Daoy (cell line): ENCODE data around the gene DDX17. TPM values are rescaled to one million over a fixed set of nuclear protein-coding genes. Genes with fewer than 3 reads are reported as not detected.

ENCODE experiments used
- DNase-seq: peaks from one replicate; pipeline ENCODE4 v3.0.0-alpha.2; 2015; ENCODE audit warnings: low read depth
- total RNA-seq: library from RNA; depleted of rRNA; stranded (reverse); fragments of >200 nt; shearing (Covaris generic); gene quantifications from 2 replicates; pipeline ENCODE4 v1.2.3, GENCODE V29; 2014; rRNA removed

Gene DDX17
- total RNA-seq, 1 experiment from 2014 or later, result 297 TPM

DNA sequence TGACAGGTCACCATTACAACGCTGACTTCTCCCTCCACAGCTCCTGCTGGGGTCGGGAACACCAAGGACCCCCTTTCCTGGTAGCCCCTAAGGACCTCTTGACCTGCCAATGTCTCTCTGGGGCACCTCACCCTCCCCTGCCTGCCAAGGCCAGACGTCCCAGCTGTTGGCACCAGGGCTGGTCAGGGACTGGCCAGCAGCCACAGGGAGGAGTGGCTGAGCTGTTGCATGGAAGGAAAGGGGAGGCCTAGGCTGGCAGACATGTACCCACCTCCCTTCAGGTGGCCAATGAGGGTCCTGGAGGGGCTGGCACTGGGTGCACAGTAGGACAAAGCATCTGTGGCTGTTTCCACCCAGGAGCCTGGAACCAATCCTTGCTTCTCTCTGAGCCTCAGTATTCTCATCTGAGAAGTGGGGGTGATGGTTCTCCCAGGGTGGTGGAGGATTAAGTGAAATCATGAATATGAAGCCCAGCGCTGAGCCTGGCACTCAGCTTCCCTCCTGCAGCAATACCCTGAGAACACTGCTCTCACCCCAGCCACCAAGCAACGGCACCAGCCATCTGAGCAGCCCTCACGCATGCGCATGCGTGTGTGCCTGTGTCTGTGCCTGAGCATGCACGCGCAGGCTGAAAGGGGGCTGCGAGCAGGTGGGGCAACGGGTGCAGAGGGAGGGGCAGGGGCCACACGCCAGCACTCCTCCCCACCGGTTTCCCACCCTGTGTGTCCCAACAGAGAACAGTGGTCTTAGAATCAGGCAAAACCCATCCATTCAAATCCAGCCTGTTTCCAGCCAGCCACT lies 57.0 kb downstream of the DDX17 start:
- no peak for DNase-seq

DNA sequence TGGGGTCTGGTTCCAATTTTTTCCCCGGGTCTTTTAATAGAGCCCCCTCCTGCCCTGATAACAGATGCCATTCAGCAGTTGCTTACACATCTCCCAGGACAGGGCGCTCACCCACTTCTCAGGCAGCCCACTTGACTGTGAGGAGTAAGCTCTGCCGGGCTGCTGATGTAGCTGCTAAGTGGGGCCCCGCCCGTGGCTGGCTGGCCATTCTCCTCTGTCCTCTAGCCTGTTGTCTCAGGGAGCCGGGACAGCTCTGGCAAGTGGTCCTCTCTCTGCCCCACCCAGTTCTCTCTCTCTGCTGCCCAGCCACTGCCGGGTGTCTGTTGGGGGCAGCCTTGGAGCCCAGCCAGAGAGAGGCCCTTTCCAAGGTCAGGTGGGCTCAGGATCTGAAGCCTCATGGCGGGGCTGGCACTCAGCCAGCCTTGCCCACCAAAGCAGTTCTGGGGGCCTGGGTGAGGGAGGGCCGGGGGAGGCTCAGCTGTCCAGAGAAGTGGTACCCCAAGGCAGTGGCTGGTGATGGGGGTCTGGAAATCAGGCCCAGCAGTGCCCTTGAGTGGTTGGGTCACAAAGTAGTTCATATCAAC lies 60.0 kb downstream of the DDX17 start:
- no peak for DNase-seq

DNA sequence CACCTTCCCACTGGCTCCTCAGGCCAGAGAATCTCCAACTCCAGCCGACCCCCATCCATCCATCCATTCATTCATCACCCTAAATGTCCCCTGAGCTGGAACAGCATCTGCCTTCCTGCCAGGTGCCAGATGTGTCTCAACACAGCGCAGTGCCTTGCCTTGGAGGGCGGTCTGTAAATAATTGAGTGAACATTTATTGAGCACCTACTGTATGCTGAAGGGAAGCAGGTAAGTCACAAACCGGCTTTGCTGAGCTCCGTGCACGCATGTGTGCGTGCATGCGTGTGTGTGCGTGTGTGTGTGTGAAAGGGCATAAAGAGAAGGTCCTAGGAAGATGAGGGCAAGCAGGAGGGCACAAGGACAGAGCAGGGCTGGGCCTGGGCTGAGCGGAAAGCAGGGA lies 61.3 kb downstream of the DDX17 start:
- DNase-seq, result no peak

DNA sequence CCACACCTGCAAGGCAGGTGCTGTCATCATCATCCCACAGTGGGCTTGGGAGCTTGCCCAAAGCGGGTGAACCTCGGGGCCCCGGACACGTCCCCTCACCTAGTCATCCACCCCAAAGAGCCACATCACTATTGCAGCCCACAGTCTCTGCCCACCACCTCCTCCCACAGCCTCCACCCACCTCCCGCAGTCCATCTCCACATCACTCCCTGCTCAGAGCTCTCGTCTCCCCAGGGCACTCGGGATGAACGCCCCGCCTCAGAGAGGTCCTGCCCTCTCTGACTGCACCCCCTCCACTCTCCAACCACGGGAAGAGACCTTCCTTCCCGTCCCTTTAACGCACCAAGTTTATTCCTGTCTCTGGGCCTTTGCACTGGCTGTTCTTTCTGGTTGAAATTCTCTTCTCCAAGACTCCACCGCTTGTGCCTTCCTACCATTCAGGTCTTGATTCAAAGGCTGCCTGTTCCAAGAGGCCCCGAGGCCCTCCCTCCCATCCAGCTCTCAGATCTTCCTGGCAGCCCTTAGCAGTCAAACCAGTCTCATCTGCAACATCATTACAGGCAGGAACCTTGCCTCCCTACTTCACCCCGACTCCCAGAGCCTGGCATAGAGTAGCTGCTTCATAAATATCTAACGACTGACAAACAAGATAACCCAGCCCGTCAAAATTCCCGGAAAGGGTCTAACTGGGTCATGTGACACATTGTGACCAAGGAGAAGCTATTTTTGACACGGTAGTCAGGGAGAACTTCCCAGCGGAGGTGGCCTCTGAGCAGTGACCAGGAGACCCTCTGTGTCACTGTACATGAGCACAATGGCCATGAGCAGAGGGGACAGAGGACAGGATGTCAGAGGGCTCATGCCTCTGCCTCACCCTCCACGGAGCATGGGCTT lies 62.2 kb downstream of the DDX17 start:
- DNase-seq, result no peak

DNA sequence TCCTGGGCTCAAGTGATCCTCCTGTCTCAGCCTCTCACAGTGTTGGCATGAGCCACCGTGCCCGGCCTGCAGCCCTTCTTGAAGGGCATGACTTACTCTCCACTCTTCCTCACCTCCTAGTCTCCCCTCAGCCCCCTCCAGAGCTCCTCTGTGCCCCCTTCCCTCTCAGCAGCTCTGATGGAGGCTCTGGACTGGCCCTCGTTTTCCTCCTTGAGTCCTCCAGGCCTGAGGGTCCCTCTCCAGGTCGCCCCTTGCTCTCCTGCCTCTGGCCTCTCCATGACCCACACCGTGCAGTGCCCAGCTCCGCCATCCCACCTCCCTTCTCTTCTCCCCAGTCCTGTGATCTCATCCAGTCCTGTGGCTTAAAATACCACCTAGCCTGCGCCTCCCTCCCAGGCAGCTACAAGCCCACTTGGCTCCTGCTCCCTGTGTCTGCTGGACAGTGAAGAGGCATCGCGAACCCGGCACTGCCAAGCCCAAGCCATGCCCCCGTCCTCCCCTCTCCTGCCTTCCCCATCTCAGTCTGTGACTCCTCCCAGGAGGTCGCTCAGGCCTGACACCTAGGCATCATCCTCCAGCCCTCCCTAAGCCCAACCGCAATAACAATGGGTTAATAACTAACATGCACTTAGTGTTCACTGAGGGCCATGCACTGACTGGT lies 63.0 kb downstream of the DDX17 start:
- DNase-seq, result no peak

DNA sequence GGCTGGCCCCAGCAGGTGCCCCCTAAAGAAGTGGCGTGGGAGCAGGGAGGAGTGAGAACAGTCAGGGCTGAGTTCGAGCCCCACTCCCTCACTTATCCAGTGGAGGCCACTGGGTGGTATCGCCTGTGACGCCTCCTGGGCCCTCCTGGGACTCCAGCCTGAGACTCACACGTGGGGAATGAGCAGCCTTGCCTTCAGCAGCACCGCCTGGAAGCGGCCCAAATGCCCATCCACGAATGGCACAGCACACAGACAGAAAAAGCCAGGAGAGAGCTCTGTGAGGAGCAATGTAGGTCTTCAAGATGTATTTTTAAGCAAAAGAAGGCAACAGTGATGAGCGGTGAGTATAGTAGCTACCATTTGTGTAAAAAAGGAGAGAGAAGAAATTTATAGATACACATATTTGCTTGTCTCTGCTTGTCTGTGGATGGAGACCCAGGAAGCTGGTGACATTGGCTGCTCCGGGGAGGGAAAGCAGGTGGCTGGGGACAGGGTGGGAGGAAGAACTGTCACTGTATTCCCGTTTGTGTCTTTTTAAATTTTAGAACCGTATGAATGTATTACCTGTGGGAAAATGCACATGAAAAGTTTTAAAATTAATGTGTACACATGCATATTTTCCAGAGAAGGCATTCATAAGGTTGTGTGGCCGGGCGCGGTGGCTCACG lies 64.4 kb downstream of the DDX17 start:
- no peak for DNase-seq

DNA sequence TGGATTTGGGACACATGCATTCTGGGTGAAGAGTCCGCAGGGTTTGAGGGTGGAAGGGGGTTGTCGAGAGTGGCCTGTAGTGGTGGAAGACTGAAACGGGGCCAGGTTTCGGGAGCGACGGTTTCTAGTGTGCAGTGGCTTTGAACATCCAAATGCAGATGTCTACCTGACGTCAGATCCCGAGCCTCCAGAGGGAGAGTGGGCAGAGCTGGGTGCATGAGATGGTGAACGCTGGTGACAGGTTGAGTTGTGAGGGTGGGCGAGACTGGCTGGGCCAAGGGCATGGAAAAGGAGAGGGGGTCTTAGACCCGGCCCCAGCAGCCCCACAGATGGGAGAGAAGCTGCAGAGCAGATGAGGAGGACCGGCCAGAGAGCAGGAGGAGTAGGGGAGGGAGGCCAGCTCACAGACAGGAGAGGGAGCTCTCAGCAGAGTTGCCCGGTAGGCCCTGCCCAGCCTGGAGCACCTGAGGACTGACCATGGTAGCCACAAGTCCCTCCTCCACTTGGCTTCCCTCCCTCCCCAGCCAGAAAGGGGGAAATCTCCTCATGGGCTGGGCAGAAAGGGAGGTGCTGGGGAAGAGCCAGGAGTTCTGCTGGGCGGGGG lies 65.3 kb downstream of the DDX17 start:
- DNase-seq, result no peak

DNA sequence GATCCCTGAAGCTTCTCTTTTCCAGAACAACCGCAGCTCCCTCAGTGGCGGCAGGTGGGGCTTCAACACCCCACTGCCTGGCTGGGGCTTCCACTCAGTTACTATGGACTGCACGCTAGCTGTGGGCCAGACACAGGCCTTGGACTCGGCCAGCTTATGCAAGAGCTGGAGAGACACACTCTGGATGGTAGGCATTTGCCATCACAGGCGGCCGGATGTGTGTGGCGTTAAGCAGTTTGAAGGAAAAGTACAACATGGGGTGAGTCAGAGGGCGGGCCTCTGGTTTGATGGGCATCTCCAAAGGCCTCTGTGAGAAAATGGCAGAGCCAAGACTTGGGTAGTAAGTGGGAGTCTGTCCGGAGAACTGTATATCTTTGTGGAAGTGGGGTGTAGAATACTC lies 68.7 kb downstream of the DDX17 start:
- peak; percentile 75 for DNase-seq

DNA sequence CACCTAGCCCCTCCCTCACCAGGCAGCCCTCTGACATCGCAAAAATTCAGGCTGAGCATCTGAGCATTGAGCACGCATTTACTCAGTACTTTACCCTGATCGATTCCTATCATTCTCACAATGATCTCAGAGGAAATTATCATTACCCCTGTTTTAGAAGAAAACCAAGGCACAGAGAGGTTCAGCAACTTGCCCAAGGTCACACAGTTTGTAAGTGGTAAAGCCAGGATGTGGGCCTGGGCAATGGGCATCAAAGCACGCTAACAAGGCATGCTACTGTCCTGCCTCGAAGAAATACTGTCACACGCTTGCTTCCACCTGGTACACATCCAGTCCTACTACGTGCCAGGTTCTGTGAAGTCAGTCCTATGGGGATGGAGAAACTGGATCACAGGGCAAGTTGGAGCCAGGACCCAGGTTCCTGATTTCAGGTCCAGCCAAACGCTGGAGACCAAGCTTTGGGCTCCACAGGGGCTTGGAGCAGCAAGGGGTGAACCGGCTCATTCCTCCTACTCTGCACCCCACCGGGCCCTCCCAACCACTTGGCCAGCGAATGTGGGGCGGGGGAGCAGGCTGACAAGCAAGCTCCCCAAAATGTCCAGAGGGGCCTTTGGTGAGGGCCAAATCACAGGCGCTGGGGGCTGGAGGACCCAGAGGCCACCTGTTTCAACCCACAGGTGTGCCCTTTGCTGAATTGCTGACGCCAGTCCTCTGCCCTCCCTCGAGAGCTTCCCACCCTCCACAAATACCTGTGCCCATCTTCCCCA lies 69.3 kb downstream of the DDX17 start:
- DNase-seq, result no peak

DNA sequence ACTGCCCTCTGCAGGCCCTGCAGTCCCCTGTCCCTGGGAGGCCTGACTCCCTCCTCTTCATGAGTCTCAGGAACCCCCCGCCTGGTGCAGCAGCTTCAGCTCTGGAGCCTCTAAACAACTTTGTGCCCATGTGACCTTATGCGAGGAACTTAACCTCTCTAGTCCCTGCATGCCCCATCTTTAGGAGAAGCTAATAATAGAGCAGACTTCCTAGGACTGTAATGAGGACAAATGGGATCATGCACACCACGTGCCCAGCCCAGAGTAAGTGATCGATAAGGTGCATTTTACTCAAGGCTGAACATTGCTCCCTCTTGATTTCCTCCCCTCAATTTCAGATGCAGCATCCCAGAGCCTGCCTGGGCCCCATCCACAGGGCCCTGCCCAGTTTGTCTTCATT lies 70.1 kb downstream of the DDX17 start:
- DNase-seq, result no peak

DNA sequence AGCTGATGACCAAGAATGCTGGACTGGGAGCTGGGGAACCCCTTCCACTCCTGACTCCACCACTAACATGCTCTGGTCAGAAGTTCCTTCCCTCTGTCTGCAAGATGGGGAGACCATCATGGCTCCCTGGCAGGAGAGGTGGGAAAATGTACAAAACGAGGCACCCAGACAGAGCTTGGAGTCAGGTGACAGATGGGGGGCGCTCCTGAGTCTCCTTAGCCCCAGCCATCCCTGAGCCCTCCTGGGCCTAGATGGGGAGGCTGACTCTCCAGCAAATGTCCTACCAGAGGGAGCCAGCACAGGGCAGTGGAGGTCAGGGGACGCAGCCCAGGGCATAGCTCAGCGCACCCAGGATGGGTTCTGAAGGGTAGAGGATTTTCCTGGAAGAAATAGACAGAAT lies 71.1 kb downstream of the DDX17 start:
- no peak for DNase-seq

DNA sequence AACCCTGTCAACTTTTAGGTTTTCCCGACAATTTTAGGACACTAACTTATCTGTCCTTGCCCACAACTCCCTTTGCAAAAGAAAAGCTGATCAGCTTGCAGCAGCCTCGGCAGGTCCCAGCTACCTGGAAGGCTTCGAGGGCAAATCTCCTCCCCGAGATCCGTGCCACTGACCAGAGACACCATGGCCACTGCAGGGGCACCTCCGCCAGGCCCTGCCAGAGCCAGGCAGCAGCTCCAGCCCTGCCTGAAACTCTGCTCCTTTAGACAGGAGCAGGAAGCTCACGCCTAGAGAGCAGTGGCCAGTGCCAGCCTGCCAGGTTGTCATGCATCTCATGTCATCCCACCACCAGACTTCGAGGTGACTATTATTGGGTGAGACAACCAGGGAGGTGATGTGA lies 72.2 kb downstream of the DDX17 start:
- no peak for DNase-seq

Other genes starting within 250 kb of the DDX17 start
- 9.7 and 12.8 TPM in 2 replicates for gene TMEM184B, start 233.3 kb downstream of the DDX17 start, total RNA-seq
- gene CSNK1E, start 188.9 kb downstream of the DDX17 start, total RNA-seq, result 51.6 and 62.7 TPM in 2 replicates
- gene KCNJ4, start 51.1 kb downstream of the DDX17 start, total RNA-seq, result 0.80 and 2.1 TPM in 2 replicates
- 17.5 and 18.5 TPM in 2 replicates for gene KDELR3, start 38.2 kb downstream of the DDX17 start, total RNA-seq
- 0.06 TPM in 1 of 2 replicates, not detected in the other for gene DMC1, start 63.9 kb upstream of the DDX17 start, total RNA-seq
- gene FAM227A, start 150.1 kb upstream of the DDX17 start, total RNA-seq, result 0.06 and 0.80 TPM in 2 replicates
- 11.9 and 21.8 TPM in 2 replicates for gene CBY1, start 150.3 kb upstream of the DDX17 start, total RNA-seq
- gene TOMM22, start 175.6 kb upstream of the DDX17 start, total RNA-seq, result 70.4 and 79.0 TPM in 2 replicates
- gene JOSD1, start 194.6 kb upstream of the DDX17 start, total RNA-seq, result 45.2 and 51.5 TPM in 2 replicates
- 16.5 and 23.5 TPM in 2 replicates for gene GTPBP1, start 199.6 kb upstream of the DDX17 start, total RNA-seq
- gene SUN2, start 249.7 kb upstream of the DDX17 start, total RNA-seq, result 64.7 and 89.9 TPM in 2 replicates